Caco-2 (cell line): Measurements from ENCODE around the gene OSBPL6. TPM values are rescaled to one million over a fixed set of nuclear protein-coding genes. Genes with fewer than 3 reads are reported as not detected.

Source experiments
- BruUV-seq: library from RNA; stranded (reverse); fragments of 400-500 nt; replicated peaks from 2 replicates; lab custom pipeline; 2021; lab: Mats Ljungman, UMichigan
- CTCF ChIA-PET: fragments of 300-600 bp; sonication (Branson Sonifier 250); formaldehyde crosslinking; loops from one replicate; lab custom pipeline; 2022; ENCODE audit warnings: antibody characterized with exemption; lab: Charles Lee
- POLR2A ChIA-PET: fragments of 300-600 bp; sonication (Branson Sonifier 250); formaldehyde crosslinking; loops from one replicate; lab custom pipeline; 2022; ENCODE audit warnings: antibody characterized with exemption; lab: Charles Lee
- DNase-seq, 2 experiments: peaks; one replicate each; pipeline versions ENCODE4 v3.0.0 to v3.0.0-alpha.2; 2020 to 2022
- H3K27me3 ChIP-seq: replicated peaks from 2 replicates; pipeline ENCODE4 v1.6.0; 2011; ENCODE audit warnings: low read length; ENCODE audit not compliant: control insufficient read depth, insufficient read depth
- H3K36me3 ChIP-seq: 2 replicates; pipeline ENCODE4 v1.5.1; 2011; ENCODE audit warnings: low read length; ENCODE audit not compliant: control insufficient read depth, insufficient read depth
- H3K4me1 ChIP-seq: fragments of 250-450 bp; sonication (Bioruptor Pico); 2 replicates; pipeline ENCODE4 v1.5.1; 2020; ENCODE audit warnings: mild to moderate bottlenecking
- H3K4me3 ChIP-seq: 2 replicates; pipeline ENCODE4 v1.5.1; 2011; ENCODE audit warnings: low read depth, mild to moderate bottlenecking, control low read depth, low read length
- H3K9me3 ChIP-seq: fragments of 250-450 bp; sonication (Bioruptor Pico); 2 replicates; pipeline ENCODE4 v1.5.1; 2020; ENCODE audit warnings: mild to moderate bottlenecking, moderate library complexity
- H3K27ac Mint-ChIP-seq: one replicate; pipeline ENCODE4 v1.8.0; 2022; ENCODE audit warnings: mixed read lengths; ENCODE audit not compliant: unreplicated experiment
- H3K27me3 Mint-ChIP-seq: one replicate; pipeline ENCODE4 v1.8.0; 2022; ENCODE audit warnings: mixed read lengths; ENCODE audit not compliant: insufficient read depth, unreplicated experiment
- H3K36me3 Mint-ChIP-seq: one replicate; pipeline ENCODE4 v1.8.0; 2022; ENCODE audit warnings: mild to moderate bottlenecking, mixed read lengths; ENCODE audit not compliant: insufficient read depth, unreplicated experiment
- H3K4me1 Mint-ChIP-seq: one replicate; pipeline ENCODE4 v1.8.0; 2022; ENCODE audit warnings: low read depth, mixed read lengths; ENCODE audit not compliant: unreplicated experiment
- H3K4me3 Mint-ChIP-seq: one replicate; pipeline ENCODE4 v1.8.0; 2022; ENCODE audit warnings: mild to moderate bottlenecking, moderate library complexity, mixed read lengths; ENCODE audit not compliant: unreplicated experiment
- H3K9me3 Mint-ChIP-seq: one replicate; pipeline ENCODE4 v1.8.0; 2022; ENCODE audit warnings: mixed read lengths; ENCODE audit not compliant: unreplicated experiment
- intact Hi-C: fragments of 100-400 bp; cut with micrococcal nuclease; formaldehyde crosslinking; loops from one replicate; pipeline ENCODE4 v1.10.0; 2022; ENCODE audit not compliant: unreplicated experiment
- total RNA-seq: library from RNA; stranded (reverse); gene quantifications from 2 replicates; pipeline ENCODE4 v1.2.3, GENCODE V29; 2022
- TF ChIP-seq, protein P1 (sequence below), 2 experiments: fragments of 200-600 bp in 1 of 2; IDR thresholded peaks; 1 replicate in 1 of 2; 2 replicates in 1 of 2; pipeline versions ENCODE4 v1.5.1 to v1.8.0; 2011 to 2022; ENCODE audit warnings: antibody characterized with exemption in 1 of 2, control low read depth in 1 of 2, inconsistent platforms in 1 of 2, low read depth in 1 of 2, low read length in 1 of 2, mild to moderate bottlenecking in 1 of 2, moderate library complexity in 1 of 2; ENCODE audit not compliant: insufficient read depth in 1 of 2, severe bottlenecking in 1 of 2, unreplicated experiment in 1 of 2

The OSBPL6 gene
- total RNA-seq, 1 experiment from 2014 or later: 1.5 TPM

DNA sequence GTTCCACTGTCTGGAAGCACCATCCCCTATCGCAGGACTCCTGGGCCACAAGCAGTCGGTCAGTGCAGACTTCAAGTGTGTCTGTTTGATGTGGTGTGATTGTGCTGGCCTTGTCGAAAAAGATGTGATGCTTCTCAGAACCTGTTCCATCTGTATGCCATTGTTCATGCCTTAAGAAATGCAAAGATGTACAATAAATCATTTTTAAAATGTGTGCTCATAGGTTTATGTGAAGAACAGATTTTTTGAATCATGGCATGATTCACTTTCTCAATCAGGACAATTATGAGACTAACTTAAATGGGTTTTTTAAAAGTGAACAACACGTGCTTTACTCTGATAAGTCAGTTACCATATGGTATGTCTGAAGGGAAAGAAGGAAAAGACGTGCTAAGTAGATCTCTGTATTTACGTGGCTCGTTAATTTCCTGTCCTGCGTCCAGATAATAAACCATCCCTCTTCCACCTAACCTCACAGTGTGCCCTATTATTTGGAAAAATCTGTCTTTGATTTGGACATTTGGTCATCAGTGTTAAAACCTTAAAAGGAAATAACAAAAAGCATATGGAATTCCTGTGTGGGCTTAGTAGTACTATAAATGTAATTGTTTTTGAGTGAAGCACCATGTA, 201.7 kb downstream of the OSBPL6 start:
- Mint-ChIP-seq H3K27me3 (no peaks in the 10 kb centered on the region), H3K27ac (no peak overlapping the region), H3K9me3 (no peaks in the 10 kb centered on the region), H3K36me3 (no peaks in the 10 kb centered on the region), H3K4me1 (peaks cover 24% of the 10 kb centered on the region), H3K4me3 (no peak overlapping the region)
- Histone ChIP-seq H3K9me3 (no peaks in the 10 kb centered on the region), H3K4me1 (peaks cover 7% of the 10 kb centered on the region), H3K4me3 (no peak overlapping the region), H3K36me3 (no peaks in the 10 kb centered on the region), H3K27me3 (no peaks in the 10 kb centered on the region)
- ChIA-PET CTCF (interaction anchor here (1.9 kb wide), 1 partner anchor 19 kb away, joined by 9 read pairs; no protein-coding TSS in a partner anchor), POLR2A (no interaction called here)
- DNase-seq: no peak
- intact Hi-C loops: loop anchor here (2.0 kb wide), 1 partner anchor 89 kb away; no protein-coding TSS in a partner anchor
- no TSS peak for BruUV-seq
- TF ChIP-seq, protein P1, sequence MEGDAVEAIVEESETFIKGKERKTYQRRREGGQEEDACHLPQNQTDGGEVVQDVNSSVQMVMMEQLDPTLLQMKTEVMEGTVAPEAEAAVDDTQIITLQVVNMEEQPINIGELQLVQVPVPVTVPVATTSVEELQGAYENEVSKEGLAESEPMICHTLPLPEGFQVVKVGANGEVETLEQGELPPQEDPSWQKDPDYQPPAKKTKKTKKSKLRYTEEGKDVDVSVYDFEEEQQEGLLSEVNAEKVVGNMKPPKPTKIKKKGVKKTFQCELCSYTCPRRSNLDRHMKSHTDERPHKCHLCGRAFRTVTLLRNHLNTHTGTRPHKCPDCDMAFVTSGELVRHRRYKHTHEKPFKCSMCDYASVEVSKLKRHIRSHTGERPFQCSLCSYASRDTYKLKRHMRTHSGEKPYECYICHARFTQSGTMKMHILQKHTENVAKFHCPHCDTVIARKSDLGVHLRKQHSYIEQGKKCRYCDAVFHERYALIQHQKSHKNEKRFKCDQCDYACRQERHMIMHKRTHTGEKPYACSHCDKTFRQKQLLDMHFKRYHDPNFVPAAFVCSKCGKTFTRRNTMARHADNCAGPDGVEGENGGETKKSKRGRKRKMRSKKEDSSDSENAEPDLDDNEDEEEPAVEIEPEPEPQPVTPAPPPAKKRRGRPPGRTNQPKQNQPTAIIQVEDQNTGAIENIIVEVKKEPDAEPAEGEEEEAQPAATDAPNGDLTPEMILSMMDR (IDR thresholded peaks at IDR 0.05; ENCODE audit: insufficient read depth in 1 of 2, low read depth in 1 of 2, low read length in 1 of 2, severe bottlenecking in 1 of 2, unreplicated experiment in 1 of 2): no peak

DNA sequence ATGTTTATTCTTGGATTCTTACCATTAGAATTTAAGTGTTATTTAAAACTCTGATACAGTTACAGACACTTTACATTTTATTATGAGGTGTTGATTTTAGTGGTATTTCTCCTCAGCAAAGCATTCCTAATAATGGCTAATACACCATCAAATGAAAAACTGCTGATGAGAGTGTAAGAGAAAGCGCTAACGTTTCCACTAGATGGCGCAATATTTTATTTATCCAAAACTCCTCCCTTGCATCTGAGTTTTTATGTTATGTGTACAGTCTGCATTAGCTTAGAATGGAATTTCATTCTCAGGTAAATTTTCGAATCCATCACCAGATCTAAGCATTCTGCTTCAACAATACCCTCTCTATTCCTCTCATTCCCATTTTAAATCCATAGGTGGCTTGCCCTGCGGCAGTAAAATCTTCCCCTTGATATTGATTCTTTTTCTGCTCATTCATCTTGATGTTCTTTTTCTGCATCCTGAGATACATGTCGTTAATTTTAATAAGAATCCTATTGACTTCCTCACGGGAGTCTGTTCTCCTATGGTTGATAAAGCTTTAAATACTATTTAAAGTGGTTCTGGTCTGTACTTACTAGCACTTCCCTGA, 202.8 kb downstream of the OSBPL6 start:
- Mint-ChIP-seq H3K9me3 (no peaks in the 10 kb centered on the region), H3K27me3 (no peaks in the 10 kb centered on the region), H3K36me3 (no peaks in the 10 kb centered on the region), H3K4me3 (no peak overlapping the region), H3K27ac (no peak overlapping the region), H3K4me1 (peaks cover 22% of the 10 kb centered on the region)
- ChIA-PET CTCF (interaction anchor here (0.9 to 1.0 kb wide), 2 partner anchors 18 to 22 kb away, joined by 3 to 5 read pairs; no protein-coding TSS in a partner anchor), POLR2A (no interaction called here)
- intact Hi-C loops: loop anchor here (1.0 kb wide), 1 partner anchor 17 kb away; no protein-coding TSS in a partner anchor
- DNase-seq: peak in 1 of 2 experiments; percentile 16
- no peaks in the 10 kb centered on the region for H3K9me3 ChIP-seq
- peaks cover 7% of the 10 kb centered on the region for H3K4me1 ChIP-seq
- TF ChIP-seq, protein P1 (IDR thresholded peaks at IDR 0.05; ENCODE audit: insufficient read depth in 1 of 2, low read depth in 1 of 2, low read length in 1 of 2, severe bottlenecking in 1 of 2, unreplicated experiment in 1 of 2): peak; percentile 55 to 56
- H3K27me3 ChIP-seq: no peaks in the 10 kb centered on the region
- no peaks in the 10 kb centered on the region for H3K36me3 ChIP-seq
- no peak overlapping the region for H3K4me3 ChIP-seq
- no TSS peak for BruUV-seq

DNA sequence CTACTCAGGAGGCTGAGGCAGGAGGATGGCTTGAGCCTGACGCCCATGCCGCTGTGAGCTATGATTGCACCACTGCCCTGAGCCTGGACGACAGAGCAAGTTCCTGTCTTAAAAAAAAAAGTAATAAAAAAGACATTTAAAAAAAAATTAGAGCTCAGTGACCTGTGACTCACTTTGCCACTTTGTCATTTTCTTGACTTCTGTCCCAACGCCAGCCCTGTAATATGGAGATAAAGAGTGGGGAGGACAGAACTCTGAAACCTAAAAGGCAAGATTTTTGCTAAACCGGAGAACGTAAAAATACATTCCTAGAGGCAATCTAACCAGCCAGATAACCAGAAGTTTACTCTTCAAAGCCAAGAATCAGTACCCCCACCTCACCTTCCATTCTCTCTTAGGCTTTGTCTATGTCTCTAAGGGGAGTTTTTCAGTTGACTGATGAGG, 207.7 kb downstream of the OSBPL6 start:
- Mint-ChIP-seq H3K4me1 (peaks cover 14% of the 10 kb centered on the region), H3K36me3 (no peaks in the 10 kb centered on the region), H3K27me3 (no peaks in the 10 kb centered on the region), H3K4me3 (no peak overlapping the region), H3K9me3 (no peaks in the 10 kb centered on the region), H3K27ac (no peak overlapping the region)
- Histone ChIP-seq H3K4me1 (no peaks in the 10 kb centered on the region; the same call in 1 of the 2 replicates), H3K4me3 (no peak overlapping the region), H3K9me3 (no peaks in the 10 kb centered on the region), H3K27me3 (no peaks in the 10 kb centered on the region), H3K36me3 (no peaks in the 10 kb centered on the region)
- TF ChIP-seq, protein P1 (IDR thresholded peaks at IDR 0.05; ENCODE audit: insufficient read depth in 1 of 2, low read depth in 1 of 2, low read length in 1 of 2, severe bottlenecking in 1 of 2, unreplicated experiment in 1 of 2): no peak
- POLR2A ChIA-PET: no interaction called here
- DNase-seq: no peak
- intact Hi-C loops: no loop called here
- no TSS peak for BruUV-seq
- CTCF ChIA-PET: interaction anchor here (1.4 kb wide), 1 partner anchor 17 kb away, joined by 4 read pairs; no protein-coding TSS in a partner anchor
